Endothelial cell of coronary artery (primary cell): ENCODE data around the gene RIPPLY2. TPM values are rescaled to one million over a fixed set of nuclear protein-coding genes. Genes with fewer than 3 reads are reported as not detected.

Source experiments
- total RNA-seq: library from RNA; depleted of rRNA; stranded (reverse); fragments of >200 nt; gene quantifications from 2 replicates; pipeline ENCODE4 v1.2.3, GENCODE V29; 2014

The RIPPLY2 gene, protein sequence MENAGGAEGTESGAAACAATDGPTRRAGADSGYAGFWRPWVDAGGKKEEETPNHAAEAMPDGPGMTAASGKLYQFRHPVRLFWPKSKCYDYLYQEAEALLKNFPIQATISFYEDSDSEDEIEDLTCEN
- total RNA-seq: not detected in 2 replicates

GRCh38 chr6:83853178-83854000, at the start of gene RIPPLY2:
RIPPLY2 (plus strand) TSS chr6:83853360; CDS start chr6:83853417, 57 bp downstream.

DNA sequence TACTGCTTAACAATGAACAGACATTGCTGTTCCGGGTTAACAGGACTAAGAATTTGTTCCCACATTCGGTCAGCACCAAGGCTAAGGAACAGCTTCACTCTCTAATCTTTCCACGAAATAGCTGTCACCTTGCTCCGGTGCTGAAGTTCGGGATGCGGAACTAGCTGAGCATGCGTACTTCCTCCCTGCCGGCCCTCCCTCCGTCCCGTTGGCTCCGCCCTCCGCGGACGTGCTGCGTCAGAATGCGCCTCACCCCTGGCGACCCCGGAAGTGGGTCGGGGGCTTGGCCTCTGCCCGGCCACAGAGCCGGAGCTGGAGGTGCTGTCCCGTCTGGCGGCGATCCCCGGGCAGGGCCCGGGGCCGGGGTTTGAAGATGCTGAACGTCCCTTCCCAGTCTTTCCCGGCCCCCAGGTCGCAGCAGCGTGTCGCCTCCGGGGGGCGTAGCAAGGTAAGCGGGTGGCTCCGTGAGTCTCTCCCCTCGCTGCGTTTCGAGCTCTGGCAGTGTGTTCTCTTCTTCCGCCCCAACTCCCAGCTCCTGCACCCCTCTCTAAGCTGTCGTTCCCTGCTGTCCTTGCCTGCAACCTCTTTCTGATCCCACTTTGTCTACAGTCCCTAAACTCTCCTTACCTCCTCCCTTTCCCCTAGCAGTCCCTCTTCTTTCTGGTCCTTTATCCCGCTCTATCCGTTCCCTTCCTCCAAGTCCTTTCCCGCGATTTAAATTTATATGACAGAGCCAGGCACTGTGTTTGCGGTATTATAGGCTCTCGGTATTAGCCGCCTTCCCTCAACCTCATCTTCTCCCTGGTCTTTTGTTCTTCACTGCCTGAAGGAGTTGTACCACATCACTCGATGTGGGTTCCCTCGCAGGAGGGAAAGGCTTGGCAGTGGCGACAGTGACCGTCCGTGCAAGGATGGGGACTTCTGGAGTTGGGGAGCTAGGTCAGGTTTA, 6.5 kb downstream of the RIPPLY2 start, which contains the start of gene CYB5R4:
Gene CYB5R4, plus strand, starts transcription at position 280 of the 949 bp plus-strand sequence. Its CDS starts 94 bp downstream, at position 374.

Other genes with a start within 250 kb of the RIPPLY2 start
- not detected in 2 replicates for gene SNAP91, start 144.3 kb upstream of the RIPPLY2 start, total RNA-seq
- 2.7 and 3.3 TPM in 2 replicates for gene CYB5R4, start 6.3 kb downstream of the RIPPLY2 start, total RNA-seq
- 0.38 and 4.6 TPM in 2 replicates for gene MRAP2, start 180.4 kb downstream of the RIPPLY2 start, total RNA-seq